ENCODE results near the gene TMEM208. TPM values are rescaled to one million over a fixed set of nuclear protein-coding genes. Genes with fewer than 3 reads are reported as not detected.

Gene TMEM208
- polyA plus RNA-seq, 2 of the 4 experiments (the other 2 are of a cell fraction), result 73.5 to 114 TPM

DNA sequence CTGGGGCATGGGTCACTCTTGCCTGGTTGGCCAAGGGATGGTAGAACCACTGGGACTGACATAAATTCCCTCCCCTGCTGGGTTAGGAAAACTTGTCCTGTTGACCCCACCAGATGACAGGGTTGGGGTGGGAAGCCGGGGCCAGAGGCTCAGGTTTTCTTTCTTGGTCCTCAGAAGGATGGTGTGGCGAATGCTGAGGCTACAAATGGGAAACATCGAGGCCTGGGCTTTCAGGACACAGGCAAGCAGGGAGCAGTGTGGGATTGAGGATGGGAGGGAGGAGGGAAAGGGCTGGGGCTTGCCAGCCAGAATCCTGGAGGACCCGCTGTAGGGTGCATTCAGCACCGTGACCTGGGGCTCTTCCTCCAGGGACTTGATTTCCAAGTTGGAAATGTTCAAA is 37.9 kb downstream of the TMEM208 start (continued):
- TF ChIP-seq MAZ (IDR thresholded peaks at IDR 0.05; ENCODE audit: borderline replicate concordance, low read depth, low read length), result no peak
- TF ChIP-seq SREBF2 (IDR thresholded peaks at IDR 0.05), result no peak

DNA sequence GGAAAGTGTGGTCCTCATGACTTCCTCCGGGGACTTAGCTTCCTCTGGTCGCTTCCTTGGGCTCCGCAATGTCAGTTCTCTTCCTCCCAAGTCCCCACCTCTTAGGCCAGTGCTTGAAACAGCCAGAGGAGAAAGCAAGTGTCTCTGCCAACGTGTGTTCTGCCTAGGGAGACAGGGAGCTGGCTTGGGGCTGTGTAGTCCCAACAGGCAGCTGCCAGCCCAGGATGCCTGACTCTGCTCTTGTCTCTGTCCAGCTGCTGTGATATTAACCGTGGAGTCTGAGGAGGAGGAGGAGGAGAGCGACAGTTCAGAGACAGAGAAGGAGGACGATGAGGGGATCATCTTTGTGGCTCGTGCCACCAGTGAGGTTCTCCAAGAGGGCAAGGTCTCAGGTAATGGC is 38.9 kb downstream of the TMEM208 start:
- ATAC-seq, result no peak
- WGBS (ENCODE audit: missing lambda C conversion rate), result 87% methylated on average over 8 of the region's 8 CpGs
- no peak for FAIRE-seq
- no peak for DNase-seq (ENCODE audit: low read depth in 1 of 2, low spot score in 1 of 2)
- Histone ChIP-seq H3K27ac (no peak overlapping the region), H3K4me1 (peaks cover 12% of the 10 kb centered on the region), H3K4me3 (no peak overlapping the region), H3K4me2 (no peak overlapping the region), H3K9me3 (no peaks in the 10 kb centered on the region)
- ChIA-PET CTCF (interaction anchor here (0.8 to 4.8 kb wide), 9 partner anchors 12 to 370 kb away, joined by 3 to 26 read pairs (median 4); partner anchors contain the start of genes FHOD1, PLEKHG4 and SLC9A5), POLR2A (interaction anchor here (1.2 kb wide), 1 partner anchor 20 kb away, joined by 6 read pairs; no protein-coding TSS in a partner anchor)
- TF ChIP-seq, protein P1, sequence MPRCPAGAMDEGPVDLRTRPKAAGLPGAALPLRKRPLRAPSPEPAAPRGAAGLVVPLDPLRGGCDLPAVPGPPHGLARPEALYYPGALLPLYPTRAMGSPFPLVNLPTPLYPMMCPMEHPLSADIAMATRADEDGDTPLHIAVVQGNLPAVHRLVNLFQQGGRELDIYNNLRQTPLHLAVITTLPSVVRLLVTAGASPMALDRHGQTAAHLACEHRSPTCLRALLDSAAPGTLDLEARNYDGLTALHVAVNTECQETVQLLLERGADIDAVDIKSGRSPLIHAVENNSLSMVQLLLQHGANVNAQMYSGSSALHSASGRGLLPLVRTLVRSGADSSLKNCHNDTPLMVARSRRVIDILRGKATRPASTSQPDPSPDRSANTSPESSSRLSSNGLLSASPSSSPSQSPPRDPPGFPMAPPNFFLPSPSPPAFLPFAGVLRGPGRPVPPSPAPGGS (IDR thresholded peaks at IDR 0.05), result no peak
- TF ChIP-seq TP53 (CRISPR knock-in tag; IDR thresholded peaks at IDR 0.05), result no peak
- TF ChIP-seq KDM5A (IDR thresholded peaks at IDR 0.05), result no peak
- no peak for TF ChIP-seq MYC (IDR thresholded peaks at IDR 0.05; ENCODE audit: borderline replicate concordance, low read length)
- TF ChIP-seq, protein P2, sequence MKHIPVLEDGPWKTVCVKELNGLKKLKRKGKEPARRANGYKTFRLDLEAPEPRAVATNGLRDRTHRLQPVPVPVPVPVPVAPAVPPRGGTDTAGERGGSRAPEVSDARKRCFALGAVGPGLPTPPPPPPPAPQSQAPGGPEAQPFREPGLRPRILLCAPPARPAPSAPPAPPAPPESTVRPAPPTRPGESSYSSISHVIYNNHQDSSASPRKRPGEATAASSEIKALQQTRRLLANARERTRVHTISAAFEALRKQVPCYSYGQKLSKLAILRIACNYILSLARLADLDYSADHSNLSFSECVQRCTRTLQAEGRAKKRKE (CRISPR knock-in tag; IDR thresholded peaks at IDR 0.05; ENCODE audit: low read depth), result no peak
- no peak for TF ChIP-seq FOSL2 (IDR thresholded peaks at IDR 0.05)
- no peak for TF ChIP-seq FOSL2 (CRISPR knock-in tag; IDR thresholded peaks at IDR 0.05)
- TF ChIP-seq, protein P3, sequence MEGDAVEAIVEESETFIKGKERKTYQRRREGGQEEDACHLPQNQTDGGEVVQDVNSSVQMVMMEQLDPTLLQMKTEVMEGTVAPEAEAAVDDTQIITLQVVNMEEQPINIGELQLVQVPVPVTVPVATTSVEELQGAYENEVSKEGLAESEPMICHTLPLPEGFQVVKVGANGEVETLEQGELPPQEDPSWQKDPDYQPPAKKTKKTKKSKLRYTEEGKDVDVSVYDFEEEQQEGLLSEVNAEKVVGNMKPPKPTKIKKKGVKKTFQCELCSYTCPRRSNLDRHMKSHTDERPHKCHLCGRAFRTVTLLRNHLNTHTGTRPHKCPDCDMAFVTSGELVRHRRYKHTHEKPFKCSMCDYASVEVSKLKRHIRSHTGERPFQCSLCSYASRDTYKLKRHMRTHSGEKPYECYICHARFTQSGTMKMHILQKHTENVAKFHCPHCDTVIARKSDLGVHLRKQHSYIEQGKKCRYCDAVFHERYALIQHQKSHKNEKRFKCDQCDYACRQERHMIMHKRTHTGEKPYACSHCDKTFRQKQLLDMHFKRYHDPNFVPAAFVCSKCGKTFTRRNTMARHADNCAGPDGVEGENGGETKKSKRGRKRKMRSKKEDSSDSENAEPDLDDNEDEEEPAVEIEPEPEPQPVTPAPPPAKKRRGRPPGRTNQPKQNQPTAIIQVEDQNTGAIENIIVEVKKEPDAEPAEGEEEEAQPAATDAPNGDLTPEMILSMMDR (IDR thresholded peaks at IDR 0.05), result no peak
- no peak for TF ChIP-seq HOXA7 (CRISPR knock-in tag; IDR thresholded peaks at IDR 0.05)
- TF ChIP-seq CBX2 (IDR thresholded peaks at IDR 0.05; ENCODE audit: borderline replicate concordance, low read depth), result no peak
- TF ChIP-seq TFCP2L1 (CRISPR knock-in tag; IDR thresholded peaks at IDR 0.05), result no peak
- TF ChIP-seq PHF8 (IDR thresholded peaks at IDR 0.05; ENCODE audit: borderline replicate concordance, low read depth), result no peak
- TF ChIP-seq, protein P4, sequence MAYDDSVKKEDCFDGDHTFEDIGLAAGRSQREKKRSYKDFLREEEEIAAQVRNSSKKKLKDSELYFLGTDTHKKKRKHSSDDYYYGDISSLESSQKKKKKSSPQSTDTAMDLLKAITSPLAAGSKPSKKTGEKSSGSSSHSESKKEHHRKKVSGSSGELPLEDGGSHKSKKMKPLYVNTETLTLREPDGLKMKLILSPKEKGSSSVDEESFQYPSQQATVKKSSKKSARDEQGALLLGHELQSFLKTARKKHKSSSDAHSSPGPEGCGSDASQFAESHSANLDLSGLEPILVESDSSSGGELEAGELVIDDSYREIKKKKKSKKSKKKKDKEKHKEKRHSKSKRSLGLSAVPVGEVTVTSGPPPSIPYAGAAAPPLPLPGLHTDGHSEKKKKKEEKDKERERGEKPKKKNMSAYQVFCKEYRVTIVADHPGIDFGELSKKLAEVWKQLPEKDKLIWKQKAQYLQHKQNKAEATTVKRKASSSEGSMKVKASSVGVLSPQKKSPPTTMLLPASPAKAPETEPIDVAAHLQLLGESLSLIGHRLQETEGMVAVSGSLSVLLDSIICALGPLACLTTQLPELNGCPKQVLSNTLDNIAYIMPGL (CRISPR knock-in tag; IDR thresholded peaks at IDR 0.05; ENCODE audit: borderline replicate concordance), result no peak

DNA sequence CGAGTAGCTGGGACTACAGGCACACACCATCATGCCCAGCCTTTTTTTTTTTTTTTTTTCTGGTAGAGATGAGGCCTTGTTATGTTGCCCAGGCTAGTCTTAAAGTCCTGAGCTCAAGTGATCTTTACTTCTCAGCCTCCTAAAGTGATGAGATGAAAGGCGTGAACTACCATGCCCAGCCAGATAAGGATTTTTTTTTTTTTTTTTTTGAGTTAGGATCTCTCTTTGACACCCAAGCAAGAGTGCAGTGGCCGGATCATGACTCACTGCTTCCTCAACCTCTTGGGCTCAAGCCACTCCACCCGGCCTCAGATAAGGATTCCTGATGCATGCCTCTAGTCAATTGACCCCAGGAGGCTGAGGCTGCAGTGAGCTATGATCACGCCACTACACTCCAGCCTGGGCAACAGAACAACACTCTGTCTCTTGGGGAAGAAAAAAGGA is 41.2 kb downstream of the TMEM208 start:
- CTCF ChIA-PET, result interaction anchor here (0.6 to 4.6 kb wide), 11 partner anchors 8 to 726 kb away, joined by 3 to 25 read pairs (median 5); partner anchors contain the start of gene PLEKHG4
- 0 out of 6 replicates have a peak overlapping the region, but pooled peaks of 1 of the 2 experiments have one; percentile 29 for H3K27ac ChIP-seq

More for the DNA sequence above, 41.2 kb downstream of the TMEM208 start:
- no peaks in the 10 kb centered on the region for H3K9me3 ChIP-seq
- H3K4me1 ChIP-seq, result peaks cover 12% of the 10 kb centered on the region
- 48% methylated on average over 5 of the region's 5 CpGs for WGBS (ENCODE audit: missing lambda C conversion rate)
- H3K4me3 ChIP-seq, result no peak overlapping the region
- ATAC-seq (peak; percentile 54 to 66; a peak in 3 of 6 replicates), DNase-seq (ENCODE audit: low read depth in 1 of 2, low spot score in 1 of 2) (peak in 1 of 2 experiments; percentile 61), FAIRE-seq (no peak)
- no peak overlapping the region for H3K4me2 ChIP-seq
- POLR2A ChIA-PET, result interaction anchor here (0.6 to 0.9 kb wide), 5 partner anchors 10 to 220 kb away, joined by 4 to 9 read pairs (median 5); no protein-coding TSS in a partner anchor
- TF ChIP-seq FOSL2 (IDR thresholded peaks at IDR 0.05) (no peak), FOSL2 (CRISPR knock-in tag; IDR thresholded peaks at IDR 0.05) (peak; percentile 13; the same call in 1 of the 2 replicates), ZNF302 (CRISPR knock-in tag; IDR thresholded peaks at IDR 0.05) (no peak)

Measured in A549 (cell line).